Measurements from ENCODE around the gene SLC6A8.
"Not testable (repeated sequence)": the region's sequence is repeated elsewhere in the genome, so short reads cannot be mapped to it uniquely, and the experiment has no call there.

The SLC6A8 gene

GRCh38 chrX:153738056-153738605 is 50.4 kb downstream of the SLC6A8 start:
- no peak overlapping the region for H3K9ac ChIP-seq (ENCODE audit: low read length)
- H3K9me3 ChIP-seq (ENCODE audit: control insufficient read depth, low read length): no peaks in the 10 kb centered on the region
- no peak overlapping the region for H3K4me3 ChIP-seq (ENCODE audit: low read length)
- H3K36me3 ChIP-seq (ENCODE audit: control insufficient read depth, insufficient read depth, low read length): no peaks in the 10 kb centered on the region
- H3K27me3 ChIP-seq (ENCODE audit: control insufficient read depth, insufficient read depth, low read length): no peaks in the 10 kb centered on the region
- no peaks in the 10 kb centered on the region for H3K4me1 ChIP-seq (ENCODE audit: control insufficient read depth, insufficient read depth, low read length)

GRCh38 chrX:153739754-153740486 is 52.2 kb downstream of the SLC6A8 start:
- Histone ChIP-seq H3K4me3 (ENCODE audit: low read length) (no peak overlapping the region), H3K36me3 (ENCODE audit: control insufficient read depth, insufficient read depth, low read length) (no peaks in the 10 kb centered on the region), H3K9me3 (ENCODE audit: control insufficient read depth, low read length) (no peaks in the 10 kb centered on the region), H3K9ac (ENCODE audit: low read length) (no peak overlapping the region), H3K27me3 (ENCODE audit: control insufficient read depth, insufficient read depth, low read length) (no peaks in the 10 kb centered on the region), H3K4me1 (ENCODE audit: control insufficient read depth, insufficient read depth, low read length) (no peaks in the 10 kb centered on the region)

GRCh38 chrX:153740631-153741222 is 53.0 kb downstream of the SLC6A8 start:
- Histone ChIP-seq H3K9ac (ENCODE audit: low read length) (no peak overlapping the region), H3K4me3 (ENCODE audit: low read length) (no peak overlapping the region), H3K4me1 (ENCODE audit: control insufficient read depth, insufficient read depth, low read length) (no peaks in the 10 kb centered on the region), H3K27me3 (ENCODE audit: control insufficient read depth, insufficient read depth, low read length) (no peaks in the 10 kb centered on the region), H3K9me3 (ENCODE audit: control insufficient read depth, low read length) (no peaks in the 10 kb centered on the region), H3K36me3 (ENCODE audit: control insufficient read depth, insufficient read depth, low read length) (no peaks in the 10 kb centered on the region)

- no peak overlapping the region for H3K4me3 ChIP-seq (ENCODE audit: low read length)
- H3K9ac ChIP-seq (ENCODE audit: low read length): no peak overlapping the region
- H3K36me3 ChIP-seq (ENCODE audit: control insufficient read depth, insufficient read depth, low read length): no peaks in the 10 kb centered on the region
- no peaks in the 10 kb centered on the region for H3K4me1 ChIP-seq (ENCODE audit: control insufficient read depth, insufficient read depth, low read length)
- no peaks in the 10 kb centered on the region for H3K27me3 ChIP-seq (ENCODE audit: control insufficient read depth, insufficient read depth, low read length)
- H3K9me3 ChIP-seq (ENCODE audit: control insufficient read depth, low read length): no peaks in the 10 kb centered on the region
These were observed 53.7 kb downstream of the SLC6A8 start for GRCh38 chrX:153741446-153741845.

- not testable (repeated sequence) for H3K27me3 ChIP-seq (ENCODE audit: control insufficient read depth, insufficient read depth, low read length); H3K4me1 ChIP-seq (ENCODE audit: control insufficient read depth, insufficient read depth, low read length); H3K4me3 ChIP-seq (ENCODE audit: low read length); H3K36me3 ChIP-seq (ENCODE audit: control insufficient read depth, insufficient read depth, low read length); H3K9me3 ChIP-seq (ENCODE audit: control insufficient read depth, low read length); H3K9ac ChIP-seq (ENCODE audit: low read length)
These were observed 54.4 kb downstream of the SLC6A8 start for GRCh38 chrX:153742111-153742510.

GRCh38 chrX:153742796-153743467 is 55.2 kb downstream of the SLC6A8 start:
- not testable (repeated sequence) for H3K9ac ChIP-seq (ENCODE audit: low read length); H3K27me3 ChIP-seq (ENCODE audit: control insufficient read depth, insufficient read depth, low read length); H3K4me1 ChIP-seq (ENCODE audit: control insufficient read depth, insufficient read depth, low read length); H3K36me3 ChIP-seq (ENCODE audit: control insufficient read depth, insufficient read depth, low read length); H3K4me3 ChIP-seq (ENCODE audit: low read length); H3K9me3 ChIP-seq (ENCODE audit: control insufficient read depth, low read length)

GRCh38 chrX:153743468-153744209 is 55.9 kb downstream of the SLC6A8 start:
- not testable (repeated sequence) for H3K27me3 ChIP-seq (ENCODE audit: control insufficient read depth, insufficient read depth, low read length); H3K4me3 ChIP-seq (ENCODE audit: low read length); H3K9ac ChIP-seq (ENCODE audit: low read length); H3K9me3 ChIP-seq (ENCODE audit: control insufficient read depth, low read length); H3K4me1 ChIP-seq (ENCODE audit: control insufficient read depth, insufficient read depth, low read length); H3K36me3 ChIP-seq (ENCODE audit: control insufficient read depth, insufficient read depth, low read length)

GRCh38 chrX:153744210-153745066 is 56.7 kb downstream of the SLC6A8 start:
- no peaks in the 10 kb centered on the region for H3K9me3 ChIP-seq (ENCODE audit: control insufficient read depth, low read length)
- H3K36me3 ChIP-seq (ENCODE audit: control insufficient read depth, insufficient read depth, low read length): no peaks in the 10 kb centered on the region
- H3K27me3 ChIP-seq (ENCODE audit: control insufficient read depth, insufficient read depth, low read length): no peaks in the 10 kb centered on the region
- no peak overlapping the region for H3K9ac ChIP-seq (ENCODE audit: low read length)
- no peak overlapping the region for H3K4me3 ChIP-seq (ENCODE audit: low read length)
- H3K4me1 ChIP-seq (ENCODE audit: control insufficient read depth, insufficient read depth, low read length): no peaks in the 10 kb centered on the region

GRCh38 chrX:153745067-153745433 is 57.3 kb downstream of the SLC6A8 start:
- H3K27me3 ChIP-seq (ENCODE audit: control insufficient read depth, insufficient read depth, low read length); H3K4me3 ChIP-seq (ENCODE audit: low read length); H3K9ac ChIP-seq (ENCODE audit: low read length); H3K4me1 ChIP-seq (ENCODE audit: control insufficient read depth, insufficient read depth, low read length); H3K36me3 ChIP-seq (ENCODE audit: control insufficient read depth, insufficient read depth, low read length); H3K9me3 ChIP-seq (ENCODE audit: control insufficient read depth, low read length): not testable (repeated sequence)

All from mucosa of stomach (tissue), 1 donor.